ENCODE data around the gene ATP8B4.

Gene ATP8B4

DNA sequence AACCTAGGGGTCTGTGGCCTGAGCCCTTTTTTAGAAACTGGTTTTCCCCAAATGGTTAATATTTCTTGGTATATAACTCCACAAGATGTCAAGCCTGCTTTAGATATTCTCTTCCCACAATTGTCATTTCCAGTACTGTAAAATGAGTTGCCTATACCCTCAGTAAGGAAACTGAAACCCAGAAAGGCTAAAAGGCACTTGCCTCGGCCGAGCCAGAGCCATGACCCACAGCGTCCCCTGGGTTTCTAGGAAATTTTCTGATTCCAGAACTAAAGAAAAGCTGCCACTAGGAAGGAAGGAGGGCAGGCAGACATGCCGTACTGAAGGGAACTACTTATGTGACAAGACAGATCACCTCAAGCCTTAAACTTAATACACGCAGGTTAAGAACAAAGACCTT lies 59.1 kb downstream of the ATP8B4 start:
- no peak for DNase-seq

DNA sequence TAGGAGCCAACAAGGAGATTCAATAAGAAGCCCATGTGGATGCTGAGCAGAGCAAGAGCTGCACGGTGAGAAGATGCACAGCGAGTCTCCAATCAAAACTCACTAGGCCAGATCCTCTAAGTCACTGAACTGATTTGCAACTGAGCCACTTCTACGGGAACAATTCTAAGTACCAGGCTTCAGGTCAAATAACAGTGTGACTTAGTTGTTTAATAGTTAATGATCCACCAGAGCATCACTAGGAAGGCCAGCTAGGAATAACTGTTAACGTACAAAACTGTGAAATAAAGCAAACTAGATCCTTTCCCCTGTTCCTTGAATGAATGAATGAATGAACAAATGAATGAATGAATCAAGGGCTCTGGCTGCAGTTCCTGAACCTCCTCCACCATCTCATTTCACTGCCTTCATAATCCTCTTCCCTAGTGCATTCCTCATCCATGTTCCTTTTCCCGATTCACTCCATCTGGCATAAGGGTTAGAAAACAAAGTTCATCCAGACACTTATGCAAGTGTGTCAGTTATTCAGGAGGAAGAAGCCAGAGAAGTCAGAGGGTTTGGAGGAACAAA lies 59.7 kb downstream of the ATP8B4 start:
- DNase-seq = peak; percentile 11

DNA sequence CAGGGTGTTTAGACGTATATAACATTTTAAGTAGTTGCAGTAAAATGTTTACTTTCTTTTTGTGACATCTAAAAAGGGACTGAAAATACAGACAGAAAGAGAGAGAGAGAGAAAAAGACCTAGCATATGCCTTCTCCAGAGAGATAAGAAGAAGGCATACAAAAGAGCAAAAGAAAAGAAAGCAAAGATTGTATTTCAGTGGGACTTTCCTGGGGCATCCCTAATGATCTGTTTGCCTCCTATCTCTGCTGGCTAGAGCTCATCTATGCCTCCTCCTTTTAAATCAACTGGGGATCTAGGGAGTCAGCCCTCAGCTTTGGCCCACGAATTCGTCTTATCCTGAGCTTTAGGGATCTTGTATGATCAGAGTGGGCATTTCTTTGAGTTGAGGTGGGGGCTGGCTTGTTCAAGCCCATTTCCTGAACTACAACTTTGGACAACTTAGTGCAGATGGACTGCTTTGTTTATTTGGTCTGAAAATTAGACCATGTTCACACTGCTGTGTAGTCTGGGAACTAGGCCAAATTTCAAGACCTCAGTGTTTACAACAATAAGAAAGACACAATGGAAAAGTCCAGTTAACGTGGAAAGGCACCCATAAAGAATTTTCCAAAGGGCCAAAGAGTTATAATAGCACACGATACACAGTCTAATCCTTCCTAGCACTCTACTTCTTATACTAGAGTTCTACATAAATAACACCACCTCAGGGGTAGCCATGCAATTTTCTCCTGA lies 61.0 kb downstream of the ATP8B4 start:
- peak; percentile 63 for DNase-seq

DNA sequence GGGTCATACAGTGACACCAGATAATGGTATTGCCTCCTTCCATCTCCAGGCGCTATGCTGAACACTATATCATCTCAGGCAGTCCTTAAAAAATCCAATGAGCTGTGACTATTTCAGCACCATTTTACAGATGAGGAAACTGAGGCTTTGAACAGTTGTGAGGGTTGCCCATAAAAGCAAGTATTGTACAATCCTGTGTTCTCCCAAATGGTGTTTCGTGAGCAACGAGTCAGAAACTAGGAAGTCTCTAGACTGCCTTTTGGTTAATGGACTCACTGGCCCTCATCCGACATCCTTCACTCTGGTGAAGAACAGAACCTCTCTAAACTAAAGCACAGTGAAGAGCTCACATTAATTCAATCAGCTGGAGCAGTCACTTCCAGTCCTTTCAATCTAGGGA lies 61.8 kb downstream of the ATP8B4 start:
- DNase-seq = no peak

DNA sequence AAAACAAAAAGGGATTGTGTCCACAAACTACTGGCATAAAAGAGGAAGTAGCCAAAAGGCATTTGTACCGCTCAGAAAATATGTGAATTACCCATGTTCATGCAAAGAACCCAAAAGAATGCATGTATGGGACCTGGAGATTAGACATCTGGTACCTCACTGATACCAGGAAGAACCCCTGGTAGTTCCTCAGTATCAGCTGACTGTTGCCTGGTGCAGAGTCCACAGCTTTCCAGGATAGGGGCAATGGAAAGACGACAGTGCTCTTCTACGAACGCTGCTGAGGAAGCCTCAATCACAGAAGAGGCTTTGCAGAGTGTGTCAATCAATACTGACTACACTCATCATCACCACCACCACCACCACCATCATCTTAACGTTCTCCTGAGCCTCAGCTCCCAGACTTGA lies 63.3 kb downstream of the ATP8B4 start:
- no peak for DNase-seq

DNA sequence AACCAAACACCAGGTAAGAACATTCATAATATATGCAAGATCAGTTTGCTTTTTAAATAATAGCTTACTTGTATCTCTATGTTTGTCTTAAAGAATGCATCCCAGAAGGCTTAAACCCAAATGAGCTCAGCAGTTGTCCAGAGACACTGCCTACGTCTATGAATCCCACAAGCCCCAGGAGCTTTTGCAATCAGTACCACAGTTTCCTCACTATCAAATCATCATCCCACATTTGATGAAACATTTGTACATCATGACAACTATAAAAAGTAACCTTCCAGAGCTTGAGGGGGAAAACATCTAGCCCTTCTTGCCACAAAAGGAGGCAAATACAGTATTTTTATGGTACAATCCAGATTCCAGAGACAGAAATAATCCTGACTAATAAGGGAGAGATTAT lies 63.7 kb downstream of the ATP8B4 start:
- DNase-seq = no peak

DNA sequence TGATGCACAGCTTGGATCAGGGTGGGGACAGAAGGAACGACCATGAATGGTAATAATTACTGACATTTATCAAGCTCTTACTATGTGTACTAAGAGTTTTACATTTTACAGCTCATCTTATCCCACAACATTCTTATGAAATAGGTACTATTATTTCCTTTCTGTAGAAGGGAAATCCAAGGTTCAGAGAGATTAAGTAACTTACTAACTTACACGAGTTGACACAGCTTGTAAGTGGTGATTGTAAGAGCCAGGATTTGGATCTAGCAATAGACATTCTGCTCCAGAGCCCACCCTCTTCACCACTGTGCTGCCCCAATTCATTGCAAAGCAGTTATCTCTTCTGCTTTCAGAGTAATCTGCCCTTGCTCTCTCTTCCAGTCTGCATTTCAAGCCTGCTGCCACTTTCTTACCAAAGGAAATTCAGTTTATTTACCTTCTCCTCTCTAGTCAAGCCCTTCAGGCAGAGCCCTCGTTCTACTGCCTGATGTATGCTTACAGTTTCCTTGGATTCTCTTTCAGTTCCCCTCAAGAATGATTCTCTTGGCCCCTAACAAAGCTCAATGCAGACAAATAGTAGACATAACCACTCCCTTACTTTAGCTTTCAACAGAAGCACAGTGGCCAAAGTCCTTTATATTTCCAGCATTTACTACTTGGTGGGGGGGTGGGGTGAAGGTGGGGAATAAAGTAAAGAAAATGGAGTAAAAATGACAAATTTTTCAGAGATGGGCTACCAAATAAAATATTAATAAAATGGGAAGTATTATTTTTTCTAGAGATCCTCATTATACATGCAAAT lies 65.8 kb downstream of the ATP8B4 start:
- no peak for DNase-seq

DNA sequence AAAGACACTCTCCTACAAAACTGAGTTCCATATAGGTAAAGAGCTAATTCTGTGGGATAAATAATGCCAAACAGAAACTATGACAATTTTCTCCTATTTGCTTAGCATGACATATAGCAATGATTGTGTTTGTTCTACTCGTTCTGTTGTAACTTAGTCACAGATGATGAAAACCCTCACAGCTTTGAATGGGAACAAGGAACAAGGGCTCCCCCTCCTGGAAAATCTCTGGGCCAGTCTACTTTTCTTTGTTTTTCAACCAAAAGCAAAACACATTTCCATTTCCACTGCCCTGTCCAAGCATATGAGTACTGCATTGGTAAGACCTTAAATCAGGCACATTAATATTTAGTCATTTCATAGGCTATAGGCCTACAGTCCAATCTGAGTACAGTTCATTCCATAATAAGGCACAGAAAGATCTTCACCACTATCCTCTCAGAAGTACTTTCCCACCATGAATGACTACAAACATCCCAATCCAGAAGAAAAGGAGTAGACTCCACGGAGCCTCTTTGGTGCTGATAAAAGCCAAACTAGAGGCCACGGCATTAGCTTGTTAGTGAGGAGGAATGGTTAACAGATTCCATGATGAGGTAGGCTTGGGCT lies 67.1 kb downstream of the ATP8B4 start:
- peak; percentile 31 for DNase-seq

DNA sequence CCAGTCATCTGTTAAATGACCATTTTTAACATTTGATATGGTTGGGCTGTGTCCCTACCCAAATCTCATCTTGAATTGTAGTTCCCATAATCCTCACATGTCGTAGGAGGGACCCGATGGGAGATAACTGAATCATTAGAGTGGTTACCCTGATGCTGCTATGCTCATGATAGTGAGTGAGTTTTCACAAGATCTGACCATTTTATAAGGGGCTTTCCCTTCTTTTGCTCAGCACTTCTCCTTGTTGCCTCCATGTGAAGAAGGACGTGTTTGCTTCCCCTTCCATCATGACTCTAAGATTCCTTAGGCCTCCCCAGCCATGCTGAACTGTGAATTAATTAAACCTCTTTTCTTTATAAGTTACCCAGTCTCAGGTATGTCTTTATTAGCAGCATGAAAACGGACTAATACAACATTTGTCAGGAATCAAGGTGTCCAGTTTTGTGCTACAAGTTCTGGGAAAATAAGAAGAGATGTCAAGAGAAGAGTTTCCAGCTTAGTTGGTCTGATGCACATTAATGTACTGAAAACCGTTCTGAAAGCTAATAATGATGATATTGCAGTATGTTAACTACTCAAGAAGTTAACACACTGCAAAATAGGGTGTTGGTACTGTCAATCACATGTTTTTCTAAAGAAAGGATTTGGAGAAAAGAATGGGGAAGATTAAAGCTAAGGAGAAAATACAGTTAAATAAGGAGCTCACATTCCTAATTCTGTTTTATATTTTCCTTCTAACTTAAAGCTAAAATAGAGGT lies 67.9 kb downstream of the ATP8B4 start:
- no peak for DNase-seq

DNA sequence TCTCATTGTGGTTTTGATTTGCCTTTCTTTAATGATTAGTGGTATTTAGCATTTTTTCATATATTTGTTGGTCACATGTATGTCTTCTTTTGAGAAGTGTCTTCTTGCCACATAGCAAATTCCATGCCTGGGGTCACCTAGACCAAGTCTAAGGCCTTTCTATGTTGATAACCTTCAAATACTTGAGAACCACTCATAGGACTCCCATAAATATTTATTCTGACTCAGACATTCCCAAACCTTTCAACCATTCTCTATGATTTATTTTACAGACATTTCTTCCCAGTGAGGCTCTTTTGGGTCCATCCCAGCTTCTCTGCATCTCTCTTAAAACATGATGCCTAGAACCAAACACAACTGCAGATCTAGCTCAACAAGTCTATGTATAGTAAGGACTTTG lies 69.2 kb downstream of the ATP8B4 start:
- no peak for DNase-seq

DNA sequence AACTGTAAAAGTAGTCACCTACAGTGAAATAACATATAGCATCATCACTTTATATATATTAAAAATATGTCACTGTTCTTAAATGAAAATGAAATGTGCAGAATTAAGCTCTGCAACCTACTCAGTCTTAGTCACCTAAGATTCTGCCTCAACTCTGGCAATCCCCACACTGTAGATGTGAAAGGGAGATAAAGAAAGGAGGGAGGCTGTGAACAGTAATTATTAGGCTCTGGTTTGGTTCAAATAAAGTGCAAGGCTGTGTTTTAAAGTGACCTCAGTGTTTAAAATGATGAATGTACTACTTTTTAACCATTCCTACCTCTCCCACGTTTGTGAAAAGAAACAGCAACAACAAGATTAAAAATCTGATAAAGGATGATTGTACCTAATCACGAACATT lies 72.2 kb downstream of the ATP8B4 start:
- no peak for DNase-seq

DNA sequence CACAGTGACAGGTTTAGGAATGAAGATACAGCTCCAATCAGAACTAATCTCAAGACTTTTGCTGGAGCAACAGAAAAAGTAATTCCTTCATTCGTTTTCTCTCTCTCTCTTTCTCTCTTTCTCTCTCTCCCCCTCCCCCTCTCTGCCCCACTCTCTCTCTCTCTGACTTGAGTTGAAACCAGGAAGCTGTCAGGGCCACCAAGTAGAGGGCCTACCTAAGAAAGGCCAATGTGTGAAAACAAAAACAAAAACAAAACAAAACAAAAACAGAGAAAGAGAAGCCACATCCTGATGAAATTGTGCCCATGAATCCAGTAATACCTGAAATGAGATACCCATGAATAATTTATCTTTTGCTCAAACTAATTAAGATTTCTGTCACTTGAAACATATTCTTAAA lies 72.9 kb downstream of the ATP8B4 start:
- DNase-seq = no peak

DNA sequence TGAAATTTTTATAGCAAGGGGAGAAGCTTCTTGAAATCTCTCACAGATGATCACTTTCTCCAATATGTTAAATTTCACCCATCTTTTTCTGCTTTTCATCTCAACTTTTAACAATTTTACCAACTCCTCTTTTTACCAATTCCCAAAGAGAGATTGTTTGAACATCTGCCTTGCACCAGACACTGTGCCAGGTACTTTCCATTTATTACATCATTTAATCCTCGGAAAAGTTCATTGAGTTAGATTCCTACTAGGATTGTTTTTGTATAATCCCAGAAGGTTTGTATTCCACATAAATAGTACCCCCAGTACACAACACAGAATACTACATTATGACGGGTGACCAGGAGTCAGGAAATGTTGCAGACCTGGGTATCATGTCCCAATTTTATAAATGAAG lies 74.1 kb downstream of the ATP8B4 start:
- DNase-seq = no peak

DNA sequence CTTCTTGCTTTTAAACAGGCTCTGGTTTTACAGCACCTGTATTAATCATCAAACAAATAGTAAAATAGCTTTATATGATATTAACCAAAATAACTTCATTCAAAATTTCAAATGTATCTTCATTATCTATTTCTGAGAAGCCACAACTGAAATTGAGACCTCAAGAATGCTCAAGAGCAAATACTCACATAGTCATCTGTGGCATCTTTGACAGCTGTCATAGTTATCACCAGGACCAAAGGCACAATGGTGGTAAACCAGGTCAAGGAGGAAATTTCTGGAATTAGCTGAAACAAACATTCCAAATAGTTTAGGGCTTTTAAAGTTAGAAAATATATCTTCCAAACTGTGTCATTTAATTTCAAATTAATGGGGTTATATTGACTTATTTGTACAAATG lies 74.6 kb downstream of the ATP8B4 start:
- DNase-seq = no peak

DNA sequence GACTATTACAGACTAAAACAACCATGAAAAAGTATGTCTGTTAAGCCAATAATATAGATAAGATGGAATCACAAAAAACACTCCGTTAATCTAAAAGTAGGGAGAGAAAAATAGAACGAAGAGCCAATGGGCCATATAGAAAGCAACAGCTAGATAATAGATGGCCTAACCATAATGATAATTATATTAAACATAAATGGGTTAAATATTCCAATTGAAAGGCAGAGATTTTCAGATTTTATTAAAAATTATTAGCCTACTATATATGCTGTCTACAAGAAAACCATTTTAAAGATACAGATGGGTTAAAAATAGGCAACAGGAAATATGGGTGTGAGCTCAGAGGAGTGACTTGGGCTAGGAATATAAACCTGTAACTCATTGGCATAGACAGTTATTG lies 76.3 kb downstream of the ATP8B4 start:
- no peak for DNase-seq

DNA sequence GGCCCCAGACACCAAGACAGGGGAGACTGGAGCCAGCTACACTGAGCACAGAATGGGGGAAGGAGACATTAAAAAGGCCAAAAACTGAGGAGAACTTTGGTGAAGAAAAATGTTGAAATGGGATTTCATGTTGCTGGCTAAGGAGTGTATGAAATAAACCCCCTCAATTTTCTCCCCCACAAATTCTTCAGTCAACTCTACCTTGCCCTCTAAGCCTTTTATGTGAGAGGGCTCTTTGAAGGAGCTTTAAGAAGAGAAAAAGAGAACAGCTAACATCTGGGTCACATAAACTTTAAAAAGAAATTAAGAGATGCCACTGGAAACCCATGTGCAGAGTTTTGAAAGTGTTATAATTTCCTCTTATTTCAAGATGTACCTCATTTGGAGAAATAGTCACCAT lies 88.6 kb downstream of the ATP8B4 start:
- DNase-seq = no peak

DNA sequence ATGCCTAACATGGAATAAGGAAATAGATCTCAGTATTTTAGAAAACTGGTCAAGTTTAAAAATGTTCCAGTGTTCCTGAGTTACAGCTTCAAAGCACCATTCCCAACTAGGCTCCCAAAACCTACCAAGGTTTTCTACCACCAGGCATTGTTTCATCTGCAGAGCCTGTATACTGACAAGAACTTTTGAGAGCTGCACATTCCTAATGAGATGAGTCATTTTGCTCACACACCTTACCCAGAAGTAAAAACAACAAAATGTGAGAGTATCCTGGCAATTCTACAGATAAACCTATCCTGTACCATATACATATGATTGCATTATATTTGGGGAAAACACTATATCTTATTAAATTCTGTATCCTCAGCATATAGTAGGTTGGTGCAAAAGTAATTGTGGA lies 90.7 kb downstream of the ATP8B4 start:
- no peak for DNase-seq

DNA sequence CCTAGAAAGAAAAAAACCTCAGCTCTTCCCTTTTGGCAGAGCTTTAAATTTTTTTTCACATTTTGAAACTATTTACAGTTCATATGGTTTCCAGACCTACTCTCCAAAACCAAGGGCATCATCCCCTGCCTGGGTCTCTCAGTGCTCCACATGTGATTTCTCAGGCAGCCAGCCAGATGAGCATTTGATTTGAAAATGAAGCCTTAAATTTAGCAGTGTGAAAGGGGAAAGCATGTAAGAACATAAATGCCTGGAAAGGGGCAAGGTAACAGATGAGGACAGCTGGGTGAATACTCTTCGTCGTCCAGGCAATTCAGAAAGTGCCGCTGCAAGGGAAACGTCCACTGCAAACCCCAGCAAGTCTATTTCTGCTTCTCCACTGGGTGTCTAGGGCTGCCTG lies 94.8 kb downstream of the ATP8B4 start:
- no peak for DNase-seq

DNA sequence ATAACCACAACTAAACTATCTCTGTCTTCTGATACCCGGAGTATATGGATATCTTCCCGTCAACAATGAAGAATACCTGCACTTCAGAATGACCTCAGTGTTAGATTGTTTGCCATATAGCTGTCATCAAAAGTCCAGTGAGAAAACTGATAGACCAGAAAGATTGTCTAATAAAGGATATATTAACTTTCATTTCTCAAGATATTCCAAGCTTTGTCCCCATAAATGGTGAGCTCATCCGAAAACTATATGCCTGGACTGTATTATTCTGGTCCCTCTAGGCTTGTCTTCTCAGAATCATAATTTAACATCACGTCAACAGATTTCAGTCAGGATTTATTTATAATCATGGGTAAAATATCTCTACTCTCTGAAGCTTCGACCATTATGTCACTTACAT lies 100.5 kb downstream of the ATP8B4 start:
- DNase-seq = no peak

DNA sequence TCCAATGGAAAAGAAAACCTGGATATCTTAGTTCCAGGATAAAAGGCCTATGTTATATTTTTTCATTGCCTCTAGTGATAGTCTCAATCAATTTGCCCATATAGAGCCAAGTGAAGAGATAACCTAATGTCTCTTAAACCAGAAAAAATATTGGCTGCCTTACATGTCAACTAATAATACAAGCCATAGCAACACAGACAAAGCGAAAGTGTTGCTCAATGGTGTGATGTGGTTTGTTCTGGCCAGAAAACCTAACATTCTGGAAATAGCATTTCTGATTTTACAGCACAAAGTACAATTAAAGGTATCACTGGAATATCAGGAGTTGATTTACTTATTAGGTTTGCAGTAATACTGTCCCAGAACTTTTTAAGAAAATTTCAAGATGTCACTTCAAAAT lies 101.5 kb downstream of the ATP8B4 start:
- DNase-seq = no peak

DNA sequence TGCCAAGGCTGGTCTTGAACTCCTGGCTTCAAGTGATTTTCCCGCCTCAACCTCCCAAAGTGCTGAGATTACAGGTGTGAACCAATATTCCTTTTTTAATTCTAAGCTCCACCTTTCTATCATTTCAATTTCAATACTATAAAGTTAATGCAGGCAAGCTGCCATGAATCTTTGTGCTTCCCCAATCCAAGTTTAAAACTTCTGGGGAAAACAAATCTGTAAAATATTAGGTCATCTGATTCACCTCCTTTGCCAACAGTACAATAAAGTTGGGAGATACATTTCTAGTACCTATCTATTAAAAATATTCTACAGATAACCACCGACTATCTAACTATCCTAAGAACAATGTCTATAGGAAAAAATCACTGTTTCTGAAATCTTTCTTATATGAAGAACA lies 102.1 kb downstream of the ATP8B4 start:
- DNase-seq = no peak

DNA sequence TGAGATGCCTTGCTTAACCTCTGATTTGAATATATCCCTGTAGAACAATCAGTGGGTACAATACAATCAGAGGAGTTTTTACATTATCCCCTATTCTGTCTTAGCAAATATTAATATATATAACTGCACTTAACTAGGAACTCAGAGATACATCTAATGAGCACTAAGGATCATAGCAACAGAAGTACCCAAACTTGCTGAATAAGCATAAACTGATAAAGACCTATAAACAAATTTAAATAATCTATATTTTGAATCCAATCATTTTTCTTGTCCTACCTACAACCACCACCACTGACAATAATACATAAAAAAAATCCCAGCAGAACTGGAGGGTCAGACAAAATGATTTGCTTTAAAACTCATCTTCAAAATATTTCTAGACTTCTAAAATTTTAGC lies 106.2 kb downstream of the ATP8B4 start:
- DNase-seq = no peak

DNA sequence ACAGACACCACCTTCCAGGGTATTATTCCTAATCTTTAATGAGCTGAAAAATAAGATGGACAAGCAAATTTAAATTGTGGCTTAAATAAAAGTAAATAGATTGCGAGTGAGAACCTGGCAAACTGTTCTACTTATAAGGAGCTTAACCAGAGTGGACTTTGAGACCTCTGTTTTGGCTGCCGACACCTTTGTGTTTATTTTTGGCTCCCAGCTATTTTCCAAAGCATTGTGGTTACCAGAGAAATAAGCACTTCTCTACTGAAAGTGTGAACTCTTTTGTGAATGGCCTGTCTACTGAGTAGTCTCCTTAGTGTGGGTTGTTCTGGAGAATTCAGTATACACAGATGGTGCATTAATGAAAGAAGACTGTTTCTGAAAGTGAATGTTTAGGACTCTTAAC lies 109.4 kb downstream of the ATP8B4 start:
- DNase-seq = no peak
